Left renal cortex interstitium (tissue), 4 donors: Measurements from ENCODE around the gene TUBA8. TPM values are rescaled to one million over a fixed set of nuclear protein-coding genes. Genes with fewer than 3 reads are reported as not detected.
A peak's percentile ranks its signal among the peaks of the same experiment; 100 is the strongest.

Experiments used
- DNase-seq, 4 donors: peaks; one replicate each; pipeline ENCODE4 v3.0.0-alpha.2; 2013; ENCODE audit warnings: low read depth in 4 of 4, low spot score in 2 of 4, missing footprints in 1 of 4
- polyA plus RNA-seq, 4 donors: library from polyadenylated mRNA; unstranded; fragments of 120-200 nt; gene quantifications; one replicate each; pipeline ENCODE4 v1.2.1, GENCODE V29; 2013; ENCODE audit not compliant: insufficient read length in 4 of 4

Gene TUBA8
- polyA plus RNA-seq, 4 donors = 2.6 to 4.5 (median 2.8) TPM

DNA sequence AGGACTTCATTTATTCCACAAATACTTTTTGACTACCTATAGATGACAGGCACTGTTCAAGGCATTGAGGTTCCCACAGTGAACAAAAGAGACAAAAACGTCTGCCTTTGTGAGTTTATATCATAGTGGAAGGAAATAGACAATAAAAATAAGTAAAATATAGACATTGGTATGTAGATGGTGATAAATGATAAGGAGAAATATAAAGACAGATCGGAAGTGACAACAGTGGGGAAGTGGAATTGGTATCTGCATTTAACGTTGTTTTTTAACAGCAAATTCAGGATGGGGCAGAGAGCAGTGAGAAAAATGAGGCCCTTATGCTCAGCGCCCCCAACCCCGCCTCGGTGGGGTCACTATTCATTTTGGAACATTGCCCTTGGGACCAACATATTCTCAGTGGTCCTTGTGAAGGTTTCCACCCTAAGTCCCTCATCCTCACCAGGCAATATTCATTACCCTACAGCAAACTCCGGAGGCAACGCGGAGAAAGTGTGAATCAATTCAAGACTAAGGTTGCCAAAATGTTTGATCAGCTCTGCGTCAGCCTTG is 33.4 kb upstream of the TUBA8 start:
- no peak for DNase-seq

DNA sequence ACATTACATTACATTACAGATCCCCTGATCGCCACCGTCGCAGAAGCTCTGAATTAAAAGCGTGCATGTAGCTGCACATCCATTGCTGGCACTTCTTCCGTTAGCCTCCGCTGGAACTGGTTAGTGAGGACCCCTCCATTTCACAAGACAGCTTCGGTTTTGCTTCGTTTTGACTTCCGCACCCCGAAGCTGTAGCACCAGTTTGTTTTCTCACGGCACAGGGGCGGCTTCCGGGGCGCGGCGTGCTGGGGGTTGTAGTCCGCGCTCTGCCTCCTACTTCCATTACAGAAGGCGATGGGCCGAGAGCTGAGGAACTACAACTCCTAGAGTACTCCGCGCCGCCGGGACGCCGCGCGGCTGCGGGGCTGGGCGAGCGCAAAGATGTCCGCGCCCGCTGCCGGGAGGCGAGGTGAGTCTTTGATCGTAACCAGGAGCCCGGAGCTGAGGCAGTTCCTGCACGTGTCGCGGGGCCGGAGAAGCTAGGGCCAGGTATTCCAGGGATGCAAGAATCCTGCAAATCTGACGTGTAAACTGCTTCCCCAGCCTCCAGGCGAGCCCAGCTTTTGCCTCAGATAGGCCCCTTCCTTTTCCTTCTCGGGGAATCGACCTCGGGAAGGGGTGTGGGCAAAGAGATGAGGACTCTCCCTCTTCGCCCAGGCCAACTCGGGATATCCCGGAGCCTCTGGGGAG is 32.8 kb upstream of the TUBA8 start, which contains the start of gene PEX26:
PEX26 (plus strand) TSS at position 352 of the 690 bp plus-strand sequence. CDS start 387 bp downstream, outside the sequence.
- DNase-seq = peak; percentile 69 to 87 (median 79)

DNA sequence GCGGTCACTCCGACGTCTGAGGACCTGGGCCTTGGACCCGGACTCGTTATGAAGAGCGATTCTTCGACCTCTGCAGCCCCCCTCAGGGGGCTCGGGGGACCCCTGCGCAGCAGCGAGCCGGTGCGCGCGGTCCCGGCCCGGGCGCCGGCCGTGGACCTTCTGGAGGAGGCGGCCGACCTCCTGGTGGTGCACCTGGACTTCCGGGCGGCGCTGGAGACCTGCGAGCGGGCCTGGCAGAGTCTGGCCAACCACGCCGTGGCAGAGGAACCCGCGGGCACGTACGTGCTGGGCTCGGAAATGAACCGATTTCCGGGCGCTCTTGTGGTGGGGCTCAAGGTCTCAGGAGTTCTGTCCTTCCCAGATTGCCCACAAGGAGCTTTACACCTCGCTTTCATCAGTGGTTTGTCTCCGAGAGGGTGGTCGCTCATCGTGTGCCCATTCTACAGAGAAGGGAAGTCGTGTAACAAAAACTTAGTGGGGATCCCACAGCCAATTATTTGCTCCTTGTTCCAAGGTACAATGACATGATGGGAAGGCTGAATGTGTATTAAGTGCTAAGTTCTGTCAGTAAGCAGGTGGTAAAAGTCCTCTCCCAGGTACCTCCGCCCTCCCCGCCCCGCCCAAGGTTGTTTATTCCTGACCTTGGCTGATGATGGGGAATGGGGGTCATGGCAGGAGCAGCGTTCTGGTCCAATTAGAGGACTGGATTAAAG is 32.1 kb upstream of the TUBA8 start:
- no peak for DNase-seq

DNA sequence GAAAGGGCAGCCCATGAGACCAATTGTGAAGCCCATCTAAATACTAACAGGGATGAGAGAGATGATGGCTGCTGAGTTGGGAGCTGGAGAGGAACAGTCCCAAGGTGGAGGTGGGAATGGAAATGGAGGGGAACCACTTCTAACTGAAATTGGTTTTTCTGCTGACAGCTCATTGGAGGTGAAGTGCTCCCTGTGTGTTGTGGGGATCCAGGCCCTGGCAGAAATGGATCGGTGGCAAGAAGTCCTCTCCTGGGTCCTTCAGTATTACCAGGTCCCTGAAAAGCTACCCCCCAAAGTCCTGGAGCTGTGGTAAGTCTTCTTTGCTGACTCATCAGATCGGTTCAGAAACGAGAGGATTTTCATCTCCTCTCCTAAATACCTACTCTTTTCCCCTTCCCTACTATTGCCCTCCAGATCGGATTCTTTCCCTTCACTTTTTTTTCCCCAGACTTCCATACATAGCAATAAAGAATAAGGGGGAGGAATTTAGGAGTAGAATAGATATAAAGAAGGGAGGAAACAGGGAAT is 30.8 kb upstream of the TUBA8 start:
- DNase-seq = no peak

DNA sequence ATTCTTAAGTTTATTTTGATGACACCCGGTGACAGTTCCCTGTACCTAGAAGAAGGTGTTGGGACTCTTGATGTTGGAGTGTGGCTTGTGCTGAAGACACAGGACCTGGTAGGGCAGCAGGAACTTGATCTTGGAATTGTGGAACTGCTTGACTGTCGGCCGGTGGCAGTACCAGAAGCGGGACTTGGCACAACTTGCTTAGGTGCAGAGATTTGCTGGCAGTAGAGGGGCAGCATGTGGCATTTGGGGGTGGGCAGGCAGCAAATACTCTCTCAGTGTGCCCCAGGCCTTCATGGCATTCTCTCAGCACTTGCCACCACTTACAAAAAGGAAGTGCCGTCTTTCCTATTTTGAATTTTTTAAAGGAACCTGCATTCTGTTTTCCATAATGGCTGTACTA is 29.2 kb upstream of the TUBA8 start:
- DNase-seq = no peak

DNA sequence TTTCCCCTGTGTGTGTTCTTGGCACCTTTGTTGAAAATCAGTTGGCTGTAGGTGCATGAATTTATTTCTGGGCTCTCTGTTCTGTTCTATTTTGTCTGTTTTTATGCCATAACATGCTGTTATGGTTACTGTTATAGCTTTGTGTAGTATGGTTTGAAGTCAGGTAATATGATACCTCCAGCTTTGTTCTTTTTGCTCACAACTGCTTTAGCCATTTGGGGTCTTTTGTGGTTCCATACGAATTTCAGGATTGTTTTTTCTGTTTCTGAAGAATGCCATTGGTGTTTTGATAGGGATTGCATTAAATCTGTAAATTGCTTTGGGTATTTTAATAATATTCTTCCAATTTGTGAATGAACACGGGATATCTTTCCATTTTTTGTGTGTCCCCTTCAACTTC is 28.1 kb upstream of the TUBA8 start:
- DNase-seq = no peak

DNA sequence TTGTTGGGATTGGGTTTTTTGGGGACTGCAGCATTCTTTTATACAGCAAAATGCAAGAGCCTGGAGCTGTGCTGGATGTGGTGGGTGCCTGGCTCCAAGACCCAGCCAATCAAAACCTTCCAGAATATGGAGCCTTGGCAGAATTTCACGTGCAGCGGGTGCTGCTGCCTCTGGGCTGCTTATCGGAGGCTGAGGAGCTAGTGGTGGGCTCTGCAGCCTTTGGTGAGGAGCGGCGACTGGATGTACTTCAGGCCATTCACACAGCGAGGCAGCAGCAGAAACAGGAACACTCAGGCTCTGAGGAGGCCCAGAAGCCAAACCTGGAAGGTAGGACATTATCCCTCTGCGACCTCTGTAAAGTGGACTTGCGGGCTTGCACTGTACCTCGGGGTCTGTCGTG is 27.2 kb upstream of the TUBA8 start:
- no peak for DNase-seq

- DNase-seq = no peak
These were observed 25.4 kb upstream of the TUBA8 start for GRCh38 chr22:18085188-18085587.

GRCh38 chr22:18087350-18087855 is 23.2 kb upstream of the TUBA8 start:
- no peak for DNase-seq

- DNase-seq = no peak
These were observed 21.6 kb upstream of the TUBA8 start for GRCh38 chr22:18088825-18089568.

- no peak for DNase-seq
These were observed 20.3 kb upstream of the TUBA8 start for GRCh38 chr22:18090286-18090685.

- no peak for DNase-seq
These were observed 19.1 kb upstream of the TUBA8 start for GRCh38 chr22:18091478-18091877.

DNA sequence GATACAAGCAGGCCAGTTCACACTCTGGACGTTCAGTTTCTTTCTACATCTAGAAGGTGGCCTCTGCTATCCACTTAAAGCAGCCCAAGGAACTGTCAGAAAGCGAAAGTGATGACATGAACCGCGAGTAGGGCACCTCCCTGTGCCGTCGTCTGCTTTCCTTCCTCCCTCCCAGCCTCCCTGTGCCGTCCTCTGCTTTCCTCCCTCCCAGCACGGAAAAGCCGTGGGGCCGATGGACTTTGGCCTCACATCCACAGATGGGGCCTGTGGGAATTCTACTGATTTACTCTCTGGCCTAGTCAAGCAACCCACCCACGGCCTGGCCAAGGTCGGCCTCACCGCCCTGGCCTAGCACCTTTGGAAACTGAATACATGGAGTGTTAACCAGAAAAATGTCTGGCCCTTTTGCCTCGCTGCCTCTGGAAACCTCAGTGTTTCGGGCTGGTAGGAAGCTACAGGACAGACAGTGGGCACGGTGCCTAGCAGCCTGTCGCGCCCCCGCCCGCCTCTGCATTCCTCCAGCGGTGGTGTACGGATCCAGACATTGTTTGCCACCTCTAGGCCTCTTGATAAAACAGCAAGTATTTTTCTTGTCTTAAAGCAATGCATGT is 18.6 kb upstream of the TUBA8 start:
- DNase-seq = no peak

DNA sequence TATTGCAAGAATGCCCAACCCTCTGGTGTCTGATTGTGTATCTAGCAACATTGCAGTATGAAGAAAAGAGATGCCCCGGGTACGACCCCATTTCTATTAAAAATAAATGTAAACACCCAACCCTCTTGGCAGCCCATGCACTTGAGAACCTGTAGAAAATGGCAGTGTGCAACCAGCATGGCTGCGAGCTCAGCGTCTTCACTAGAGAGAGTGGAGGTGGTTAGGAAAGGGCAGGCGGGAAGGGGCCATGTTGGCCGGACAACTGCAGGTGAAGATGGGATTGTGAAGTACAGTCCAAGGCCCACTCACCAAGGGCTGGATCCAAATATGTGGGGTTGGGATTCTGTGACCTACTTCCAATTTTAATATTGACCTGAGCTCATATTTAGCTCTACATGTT is 16.9 kb upstream of the TUBA8 start:
- DNase-seq = no peak

DNA sequence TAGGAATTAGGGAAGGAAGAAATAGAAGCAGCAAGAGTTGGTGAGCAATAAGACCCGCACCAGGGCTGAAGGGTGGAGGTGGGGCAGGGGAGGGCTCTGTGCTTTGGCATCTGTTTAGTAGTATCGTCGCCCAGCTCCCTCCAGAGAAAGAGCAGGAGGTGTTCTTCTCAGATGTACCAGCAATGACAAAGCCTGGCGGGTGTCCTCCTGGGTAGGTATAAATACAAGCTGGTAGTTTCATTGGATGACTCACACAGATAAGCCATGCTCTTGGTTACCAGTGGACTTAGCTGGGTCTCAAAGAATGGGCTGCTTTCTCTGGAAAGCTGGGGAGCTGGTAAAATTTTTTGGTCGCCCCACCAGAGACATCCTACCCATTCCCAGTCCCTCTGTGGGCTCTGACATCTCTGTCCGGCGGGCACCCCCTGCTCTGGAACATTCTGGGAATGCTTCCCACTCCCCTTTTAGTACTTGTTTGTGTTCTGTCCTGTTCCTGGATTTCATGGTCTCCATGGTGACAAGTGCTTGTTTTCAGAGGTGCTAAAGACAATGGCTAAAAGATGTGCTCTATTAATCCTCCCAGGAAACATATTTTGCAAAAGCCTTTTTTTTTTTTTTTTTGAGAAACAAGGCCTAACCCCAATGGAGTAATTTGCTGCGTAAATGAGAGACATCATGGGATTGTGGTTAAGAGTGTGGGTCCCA is 15.4 kb upstream of the TUBA8 start:
- DNase-seq = no peak

DNA sequence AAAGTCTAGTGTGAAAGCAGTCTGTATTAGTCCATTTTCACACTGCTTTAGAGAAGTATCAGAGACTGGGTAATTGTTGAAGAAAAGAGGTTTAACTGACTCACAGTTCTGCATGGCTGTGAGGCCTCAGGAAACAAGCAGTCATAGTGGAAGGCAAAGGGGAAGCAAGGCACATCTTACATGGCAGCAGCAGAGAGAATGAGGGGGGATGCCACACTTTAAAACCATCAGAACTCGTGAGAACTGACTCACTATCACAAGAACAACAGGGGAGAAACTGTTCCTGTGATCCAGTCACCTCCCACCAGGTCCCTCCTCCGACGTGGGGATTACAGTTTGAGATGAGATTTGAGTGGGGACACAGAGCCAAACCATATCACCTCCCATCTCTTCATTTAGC is 13.8 kb upstream of the TUBA8 start:
- DNase-seq = no peak

- no peak for DNase-seq
These were observed 9.8 kb upstream of the TUBA8 start for GRCh38 chr22:18100781-18101180.

DNA sequence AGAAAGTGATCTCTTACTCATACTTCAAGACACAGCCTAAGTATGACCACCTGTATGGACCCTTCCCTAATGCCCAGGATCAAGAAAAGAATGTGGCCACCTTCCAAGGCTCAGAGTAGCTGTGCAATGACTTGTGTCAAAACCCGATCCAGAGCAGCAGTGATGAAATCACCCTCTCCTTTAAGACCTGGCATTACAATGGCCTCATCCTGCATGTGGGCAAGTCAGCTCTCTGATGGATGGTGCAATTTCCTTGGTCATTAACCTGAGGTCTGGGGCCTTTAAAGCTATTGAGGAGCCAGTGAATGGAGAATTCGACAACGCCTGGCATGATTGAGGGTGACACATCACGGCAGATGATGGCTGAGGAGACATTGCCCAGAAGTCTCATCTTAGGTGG is 9.1 kb upstream of the TUBA8 start:
- no peak for DNase-seq

GRCh38 chr22:18103527-18104269 is 6.9 kb upstream of the TUBA8 start:
- no peak for DNase-seq
